Stimulated activated CD4-positive, alpha-beta T cell treated with anti-CD3 and anti-CD28 coated beads, TNF-alpha, amount 100 ng/mL, for 4 hours (primary cell): ENCODE data around the gene MPDZ.

Experiments used
- DNase-seq, 3 experiments: peaks; one replicate each; pipeline ENCODE4 v3.0.0-alpha.2; 2020; ENCODE audit warnings: low read depth in 3 of 3

The MPDZ gene

GRCh38 chr9:13139641-13140171, 139.8 kb downstream of the MPDZ start:
- no peak for DNase-seq

- no peak for DNase-seq
Observed at GRCh38 chr9:13137426-13137825, 142.1 kb downstream of the MPDZ start.

- no peak for DNase-seq
Observed at GRCh38 chr9:13131991-13132390, 147.5 kb downstream of the MPDZ start.

- no peak for DNase-seq
Observed at GRCh38 chr9:13131416-13131815, 148.1 kb downstream of the MPDZ start.

- DNase-seq: no peak
Observed at GRCh38 chr9:13128266-13128860, 151.1 kb downstream of the MPDZ start.

- no peak for DNase-seq
Observed at GRCh38 chr9:13127131-13127530, 152.4 kb downstream of the MPDZ start.

- DNase-seq: no peak
Observed at GRCh38 chr9:13125261-13125660, 154.2 kb downstream of the MPDZ start.

GRCh38 chr9:13122756-13123369, 156.6 kb downstream of the MPDZ start:
- DNase-seq: no peak

GRCh38 chr9:13118313-13118712, 161.2 kb downstream of the MPDZ start:
- no peak for DNase-seq

- no peak for DNase-seq
Observed at GRCh38 chr9:13116292-13116691, 163.2 kb downstream of the MPDZ start.

GRCh38 chr9:13113751-13114150, 165.7 kb downstream of the MPDZ start:
- no peak for DNase-seq

GRCh38 chr9:13113216-13113615, 166.3 kb downstream of the MPDZ start:
- DNase-seq: no peak

- no peak for DNase-seq
Observed at GRCh38 chr9:13111778-13112177, 167.7 kb downstream of the MPDZ start.

GRCh38 chr9:13110766-13111417, 168.6 kb downstream of the MPDZ start:
- DNase-seq: no peak

GRCh38 chr9:13109781-13110180, 169.7 kb downstream of the MPDZ start:
- no peak for DNase-seq

- DNase-seq: no peak
Observed at GRCh38 chr9:13107008-13107407, 172.5 kb downstream of the MPDZ start.

- DNase-seq: no peak
Observed at GRCh38 chr9:13100914-13101572, 178.4 kb downstream of the MPDZ start.

- no peak for DNase-seq
Observed at GRCh38 chr9:13095056-13095455, 184.4 kb downstream of the MPDZ start.

GRCh38 chr9:13090628-13091027, 188.9 kb downstream of the MPDZ start:
- DNase-seq: no peak

- no peak for DNase-seq
Observed at GRCh38 chr9:13089666-13090065, 189.8 kb downstream of the MPDZ start.

- no peak for DNase-seq
Observed at GRCh38 chr9:13088720-13089427, 190.6 kb downstream of the MPDZ start.

GRCh38 chr9:13083963-13084528, 195.4 kb downstream of the MPDZ start:
- DNase-seq: no peak
